Measurements from ENCODE around the gene ADCY10. TPM values are rescaled to one million over a fixed set of nuclear protein-coding genes. Genes with fewer than 3 reads are reported as not detected.

ADCY10 gene
- total RNA-seq, 1 donor from 2014 or later: 1.9 TPM

GRCh38 chr1:167881069-167881468, 32.9 kb downstream of the ADCY10 start:
- TF ChIP-seq CTCF (IDR thresholded peaks at IDR 0.05): no peak
- H3K9me3 ChIP-seq: no peaks in the 10 kb centered on the region
- H3K36me3 ChIP-seq: no peaks in the 10 kb centered on the region
- H3K4me1 ChIP-seq: no peaks in the 10 kb centered on the region
- no peaks in the 10 kb centered on the region for H3K27me3 ChIP-seq
- no peak overlapping the region for H3K27ac ChIP-seq
- H3K4me3 ChIP-seq: no peak overlapping the region
- DNase-seq (ENCODE audit: low spot score in 2 of 2): no peak
- intact Hi-C loops (cut with DNase I): no loop called here

- Histone ChIP-seq H3K4me3 (no peak overlapping the region), H3K9me3 (no peaks in the 10 kb centered on the region), H3K27ac (no peak overlapping the region), H3K36me3 (no peaks in the 10 kb centered on the region), H3K4me1 (no peaks in the 10 kb centered on the region), H3K27me3 (no peaks in the 10 kb centered on the region)
- DNase-seq (ENCODE audit: low spot score in 2 of 2): no peak
- TF ChIP-seq CTCF (IDR thresholded peaks at IDR 0.05): no peak
- intact Hi-C loops (cut with DNase I): no loop called here
These were observed 33.3 kb downstream of the ADCY10 start for GRCh38 chr1:167880580-167881021.

GRCh38 chr1:167879508-167879907, 34.4 kb downstream of the ADCY10 start:
- Histone ChIP-seq H3K4me1 (no peaks in the 10 kb centered on the region), H3K27ac (no peak overlapping the region)

GRCh38 chr1:167878372-167879160, 35.4 kb downstream of the ADCY10 start:
- H3K9me3 ChIP-seq: no peaks in the 10 kb centered on the region
- intact Hi-C loops (cut with DNase I): no loop called here
- no peak overlapping the region for H3K4me3 ChIP-seq
- H3K36me3 ChIP-seq: no peaks in the 10 kb centered on the region
- TF ChIP-seq CTCF (IDR thresholded peaks at IDR 0.05): no peak
- H3K4me1 ChIP-seq: no peaks in the 10 kb centered on the region
- H3K27me3 ChIP-seq: no peaks in the 10 kb centered on the region
- no peak overlapping the region for H3K27ac ChIP-seq
- DNase-seq (ENCODE audit: low spot score in 2 of 2): no peak

More at GRCh38 chr1:167879508-167879907, 34.4 kb downstream of the ADCY10 start:
- no peak for DNase-seq (ENCODE audit: low spot score in 2 of 2)
- Histone ChIP-seq H3K4me3 (no peak overlapping the region), H3K36me3 (no peaks in the 10 kb centered on the region), H3K27me3 (no peaks in the 10 kb centered on the region), H3K9me3 (no peaks in the 10 kb centered on the region)
- no peak for TF ChIP-seq CTCF (IDR thresholded peaks at IDR 0.05)
- intact Hi-C loops (cut with DNase I): no loop called here

GRCh38 chr1:167876597-167877175, 37.2 kb downstream of the ADCY10 start:
- TF ChIP-seq CTCF (IDR thresholded peaks at IDR 0.05): no peak
- no peaks in the 10 kb centered on the region for H3K27me3 ChIP-seq
- no peaks in the 10 kb centered on the region for H3K4me1 ChIP-seq
- DNase-seq (ENCODE audit: low spot score in 2 of 2): no peak
- H3K4me3 ChIP-seq: no peak overlapping the region
- no peak overlapping the region for H3K27ac ChIP-seq
- intact Hi-C loops (cut with DNase I): no loop called here
- no peaks in the 10 kb centered on the region for H3K36me3 ChIP-seq
- H3K9me3 ChIP-seq: no peaks in the 10 kb centered on the region

Measured in ascending aorta (tissue), 2 donors.